HepG2 (cell line): Measurements from ENCODE around the gene H6PD.

Source experiments
- ATF7-NPFF ChIP-seq: sonication (generic); formaldehyde crosslinking; IDR thresholded peaks from 2 replicates; pipeline ENCODE4 v1.8.1; 2023; ENCODE audit warnings: mild to moderate bottlenecking, low read depth, missing genetic modification reagents, moderate library complexity
- CBX5 ChIP-seq: sonication (generic); formaldehyde crosslinking; IDR thresholded peaks from 2 replicates; pipeline ENCODE4 v1.4.0; 2020; ENCODE audit warnings: missing genetic modification reagents, borderline replicate concordance
- FOSL1 ChIP-seq: sonication (generic); formaldehyde crosslinking; IDR thresholded peaks from 2 replicates; pipeline ENCODE4 v1.9.0; 2021; ENCODE audit warnings: missing genetic modification reagents, borderline replicate concordance
- JUN ChIP-seq: sonication (generic); formaldehyde crosslinking; IDR thresholded peaks from 2 replicates; pipeline ENCODE4 v1.4.0; 2020; ENCODE audit warnings: mild to moderate bottlenecking, missing genetic modification reagents
- NCOA5 ChIP-seq: sonication (generic); formaldehyde crosslinking; IDR thresholded peaks from 2 replicates; pipeline ENCODE4 v1.4.0; 2020; ENCODE audit warnings: missing genetic modification reagents
- PAF1 ChIP-seq: IDR thresholded peaks from 2 replicates; pipeline ENCODE4 v1.6.1; 2016; ENCODE audit warnings: missing genetic modification reagents, missing compliant biosample characterization
- POLR2AphosphoS2 ChIP-seq: IDR thresholded peaks from 2 replicates; pipeline ENCODE4 v1.6.1; 2011; ENCODE audit warnings: low read depth, low read length, improper control_type of control experiment
- SYNCRIP ChIP-seq: fragments of 200-400 bp; formaldehyde crosslinking; IDR thresholded peaks from 2 replicates; pipeline ENCODE4 v1.6.1; 2018; ENCODE audit warnings: mild to moderate bottlenecking, low read depth, low read length; ENCODE audit not compliant: insufficient read depth
- ZMYM3 ChIP-seq: sonication (generic); formaldehyde crosslinking; IDR thresholded peaks from 2 replicates; pipeline ENCODE4 v1.5.1; 2020; ENCODE audit warnings: mild to moderate bottlenecking, missing genetic modification reagents
- ZNF550 ChIP-seq: sonication (generic); formaldehyde crosslinking; IDR thresholded peaks from 2 replicates; pipeline ENCODE4 v1.4.0; 2020; ENCODE audit warnings: mild to moderate bottlenecking, missing genetic modification reagents, borderline replicate concordance
- ZNF570 ChIP-seq: sonication (generic); formaldehyde crosslinking; IDR thresholded peaks from 2 replicates; pipeline ENCODE4 v1.4.0; 2020; ENCODE audit warnings: mild to moderate bottlenecking, missing genetic modification reagents, borderline replicate concordance
- TF ChIP-seq, protein P1 (sequence below): IDR thresholded peaks from 2 replicates; pipeline ENCODE4 v1.6.1; 2016; ENCODE audit warnings: mild to moderate bottlenecking
- TF ChIP-seq, protein P2 (sequence below): sonication (generic); formaldehyde crosslinking; IDR thresholded peaks from 2 replicates; pipeline ENCODE4 v1.5.0; 2020; ENCODE audit warnings: mild to moderate bottlenecking, missing genetic modification reagents, moderate library complexity
- TF ChIP-seq, protein P3 (sequence below): sonication (generic); formaldehyde crosslinking; IDR thresholded peaks from 2 replicates; pipeline ENCODE4 v1.4.0; 2020; ENCODE audit warnings: missing genetic modification reagents

DNA sequence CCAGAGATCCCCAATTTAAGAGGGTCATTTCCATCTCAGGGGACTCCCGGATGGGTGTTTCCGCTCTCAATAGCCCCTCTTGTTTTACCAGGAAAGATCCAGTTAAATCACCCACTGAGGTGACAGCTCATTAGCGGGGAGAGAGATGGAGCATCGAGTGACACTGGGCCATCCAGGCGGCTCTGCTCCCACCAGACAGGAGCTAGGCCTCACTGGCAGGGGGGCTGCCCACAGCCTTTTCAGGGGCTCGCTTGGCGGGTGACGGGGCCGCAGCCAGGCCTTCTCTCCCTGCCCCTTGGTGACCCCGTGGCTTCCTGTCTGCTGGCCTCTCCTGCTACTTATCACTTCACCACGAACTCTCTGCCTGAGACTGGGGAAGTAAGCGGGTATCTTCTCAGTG, 31.4 kb downstream of the H6PD start:
- TF ChIP-seq ZMYM3 (CRISPR knock-in tag): no peak
- TF ChIP-seq, protein P1, sequence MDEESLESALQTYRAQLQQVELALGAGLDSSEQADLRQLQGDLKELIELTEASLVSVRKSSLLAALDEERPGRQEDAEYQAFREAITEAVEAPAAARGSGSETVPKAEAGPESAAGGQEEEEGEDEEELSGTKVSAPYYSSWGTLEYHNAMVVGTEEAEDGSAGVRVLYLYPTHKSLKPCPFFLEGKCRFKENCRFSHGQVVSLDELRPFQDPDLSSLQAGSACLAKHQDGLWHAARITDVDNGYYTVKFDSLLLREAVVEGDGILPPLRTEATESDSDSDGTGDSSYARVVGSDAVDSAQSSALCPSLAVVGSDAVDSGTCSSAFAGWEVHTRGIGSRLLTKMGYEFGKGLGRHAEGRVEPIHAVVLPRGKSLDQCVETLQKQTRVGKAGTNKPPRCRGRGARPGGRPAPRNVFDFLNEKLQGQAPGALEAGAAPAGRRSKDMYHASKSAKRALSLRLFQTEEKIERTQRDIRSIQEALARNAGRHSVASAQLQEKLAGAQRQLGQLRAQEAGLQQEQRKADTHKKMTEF (CRISPR knock-in tag): no peak
- no peak for TF ChIP-seq NCOA5 (CRISPR knock-in tag)
- TF ChIP-seq ATF7-NPFF (CRISPR knock-in tag): no peak
- no peak for TF ChIP-seq JUN (CRISPR knock-in tag)
- no peak for TF ChIP-seq POLR2AphosphoS2
- no peak for TF ChIP-seq CBX5
- TF ChIP-seq ZNF570 (CRISPR knock-in tag): no peak
- no peak for TF ChIP-seq ZNF550 (CRISPR knock-in tag)
- TF ChIP-seq, protein P2, sequence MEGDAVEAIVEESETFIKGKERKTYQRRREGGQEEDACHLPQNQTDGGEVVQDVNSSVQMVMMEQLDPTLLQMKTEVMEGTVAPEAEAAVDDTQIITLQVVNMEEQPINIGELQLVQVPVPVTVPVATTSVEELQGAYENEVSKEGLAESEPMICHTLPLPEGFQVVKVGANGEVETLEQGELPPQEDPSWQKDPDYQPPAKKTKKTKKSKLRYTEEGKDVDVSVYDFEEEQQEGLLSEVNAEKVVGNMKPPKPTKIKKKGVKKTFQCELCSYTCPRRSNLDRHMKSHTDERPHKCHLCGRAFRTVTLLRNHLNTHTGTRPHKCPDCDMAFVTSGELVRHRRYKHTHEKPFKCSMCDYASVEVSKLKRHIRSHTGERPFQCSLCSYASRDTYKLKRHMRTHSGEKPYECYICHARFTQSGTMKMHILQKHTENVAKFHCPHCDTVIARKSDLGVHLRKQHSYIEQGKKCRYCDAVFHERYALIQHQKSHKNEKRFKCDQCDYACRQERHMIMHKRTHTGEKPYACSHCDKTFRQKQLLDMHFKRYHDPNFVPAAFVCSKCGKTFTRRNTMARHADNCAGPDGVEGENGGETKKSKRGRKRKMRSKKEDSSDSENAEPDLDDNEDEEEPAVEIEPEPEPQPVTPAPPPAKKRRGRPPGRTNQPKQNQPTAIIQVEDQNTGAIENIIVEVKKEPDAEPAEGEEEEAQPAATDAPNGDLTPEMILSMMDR (CRISPR knock-in tag): no peak
- no peak for TF ChIP-seq PAF1 (CRISPR knock-in tag)
- TF ChIP-seq SYNCRIP: no peak
- no peak for TF ChIP-seq FOSL1 (CRISPR knock-in tag)
- TF ChIP-seq, protein P3, sequence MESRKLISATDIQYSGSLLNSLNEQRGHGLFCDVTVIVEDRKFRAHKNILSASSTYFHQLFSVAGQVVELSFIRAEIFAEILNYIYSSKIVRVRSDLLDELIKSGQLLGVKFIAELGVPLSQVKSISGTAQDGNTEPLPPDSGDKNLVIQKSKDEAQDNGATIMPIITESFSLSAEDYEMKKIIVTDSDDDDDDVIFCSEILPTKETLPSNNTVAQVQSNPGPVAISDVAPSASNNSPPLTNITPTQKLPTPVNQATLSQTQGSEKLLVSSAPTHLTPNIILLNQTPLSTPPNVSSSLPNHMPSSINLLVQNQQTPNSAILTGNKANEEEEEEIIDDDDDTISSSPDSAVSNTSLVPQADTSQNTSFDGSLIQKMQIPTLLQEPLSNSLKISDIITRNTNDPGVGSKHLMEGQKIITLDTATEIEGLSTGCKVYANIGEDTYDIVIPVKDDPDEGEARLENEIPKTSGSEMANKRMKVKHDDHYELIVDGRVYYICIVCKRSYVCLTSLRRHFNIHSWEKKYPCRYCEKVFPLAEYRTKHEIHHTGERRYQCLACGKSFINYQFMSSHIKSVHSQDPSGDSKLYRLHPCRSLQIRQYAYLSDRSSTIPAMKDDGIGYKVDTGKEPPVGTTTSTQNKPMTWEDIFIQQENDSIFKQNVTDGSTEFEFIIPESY (CRISPR knock-in tag): no peak
